ENCODE results near the gene ARHGEF17.

- peak; percentile 98 for TF ChIP-seq CTCF (IDR thresholded peaks at IDR 0.05; ENCODE audit: low read depth, low read length, poor library complexity, severe bottlenecking)
- TF ChIP-seq EZH2phosphoT487 (IDR thresholded peaks at IDR 0.05; ENCODE audit: borderline replicate concordance, low read length) = no peak
Observed at GRCh38 chr11:73295241-73295995, 12.7 kb upstream of the ARHGEF17 start.
